ENCODE measurements around the gene ZNF362.

GRCh38 chr1:33284049-33284448, 27.8 kb downstream of the ZNF362 start:
- TF ChIP-seq CTCF (IDR thresholded peaks at IDR 0.05) (no peak), POLR2AphosphoS5 (IDR thresholded peaks at IDR 0.05) (no peak), POLR2A (IDR thresholded peaks at IDR 0.05) (no peak)
